GM12878 (cell line): ENCODE measurements around the gene STRA8. TPM values are rescaled to one million over a fixed set of nuclear protein-coding genes. Genes with fewer than 3 reads are reported as not detected.
"Not testable (repeated sequence)": the region's sequence is repeated elsewhere in the genome, so short reads cannot be mapped to it uniquely, and the experiment has no call there.

Source experiments
- ATAC-seq: fragments of 200-7000 bp; cut with Tn5 transposase; 3 replicates; pipeline ENCODE4 v1.9.1; 2020; ENCODE audit warnings: mild to moderate bottlenecking, moderate library complexity
- BruUV-seq: library from RNA; stranded (reverse); fragments of 400-500 nt; replicated peaks from 2 replicates; lab custom pipeline; 2021; lab: Mats Ljungman, UMichigan
- CTCF ChIA-PET: fragments of 300-600 bp; sonication (Branson Sonifier 250); formaldehyde crosslinking; extraction: SDS; loops from one replicate; lab custom pipeline; 2021; ENCODE audit warnings: inconsistent platforms; lab: Yijun Ruan, JAX
- POLR2A ChIA-PET: fragments of 350-600 bp; formaldehyde crosslinking; extraction: SDS; loops from one replicate; lab custom pipeline; 2021; ENCODE audit warnings: inconsistent platforms; lab: Charles Lee
- RAD21 ChIA-PET: fragments of 300-600 bp; sonication (Branson Sonifier 250); formaldehyde crosslinking; loops from one replicate; lab custom pipeline; 2023; ENCODE audit warnings: antibody characterized with exemption; ENCODE audit not compliant: unreplicated experiment; lab: Charles Lee
- SMC1A ChIA-PET: fragments of 300-600 bp; sonication (Branson Sonifier 250); formaldehyde crosslinking; loops from one replicate; lab custom pipeline; 2023; ENCODE audit not compliant: unreplicated experiment, uncharacterized antibody; lab: Charles Lee
- DNase-seq: peaks from one replicate; pipeline ENCODE4 v3.0.0-alpha.2; 2011; ENCODE audit warnings: low read depth, low spot score
- FAIRE-seq: peaks from 3 replicates; lab custom pipeline; 2011; peaks lifted over from hg19 to GRCh38; lab: Jason Lieb, UNC
- H2AFZ ChIP-seq: 2 replicates; pipeline ENCODE4 v1.6.0; 2011; ENCODE audit warnings: low read depth, low read length, control low read depth; ENCODE audit not compliant: control insufficient read depth
- H3K27ac ChIP-seq: 2 replicates; pipeline ENCODE4 v1.5.1; 2011; ENCODE audit warnings: control low read depth; ENCODE audit not compliant: control insufficient read depth, insufficient read depth
- H3K27me3 ChIP-seq, 2 experiments: replicated peaks in 1 of 2; 2 replicates each; pipeline versions ENCODE4 v1.6.0 to v1.6.1; 2011; ENCODE audit warnings: low read length in 1 of 2; ENCODE audit not compliant: control insufficient read depth in 2 of 2, insufficient read depth in 2 of 2
- H3K36me3 ChIP-seq, 2 experiments: 2 replicates each; pipeline ENCODE4 v1.5.1; 2011; ENCODE audit warnings: low read length in 1 of 2; ENCODE audit not compliant: control insufficient read depth in 2 of 2, insufficient read depth in 2 of 2
- H3K4me1 ChIP-seq: 2 replicates; pipeline ENCODE4 v1.6.1; 2011; ENCODE audit warnings: mild to moderate bottlenecking, low read length, moderate library complexity, mixed read lengths; ENCODE audit not compliant: control insufficient read depth, insufficient read depth
- H3K4me2 ChIP-seq: 2 replicates; pipeline ENCODE4 v1.6.0; 2011; ENCODE audit warnings: control low read depth; ENCODE audit not compliant: control insufficient read depth, insufficient read depth
- H3K4me3 ChIP-seq: fragments of 200-600 bp; sonication (generic); 2 replicates; pipeline ENCODE4 v1.5.1; 2016
- H3K79me2 ChIP-seq: 2 replicates; pipeline ENCODE4 v1.6.0; 2011; ENCODE audit warnings: low read length; ENCODE audit not compliant: control insufficient read depth, insufficient read depth
- H3K9ac ChIP-seq: 2 replicates; pipeline ENCODE4 v1.8.0; 2011; ENCODE audit warnings: low read length, control low read depth, mixed read lengths; ENCODE audit not compliant: control insufficient read depth, insufficient read depth
- H3K9me3 ChIP-seq: replicated peaks from 3 replicates; pipeline ENCODE4 v1.5.1; 2011; ENCODE audit warnings: mild to moderate bottlenecking, low read length; ENCODE audit not compliant: control insufficient read depth, insufficient read depth
- H4K20me1 ChIP-seq: 2 replicates; pipeline ENCODE4 v1.6.0; 2011; ENCODE audit not compliant: control insufficient read depth, insufficient read depth
- CTCF ChIP-seq, 3 experiments: IDR thresholded peaks in 2 of 3; conservative IDR thresholded peaks in 1 of 3; 2 replicates each; pipeline ENCODE4 v1.5.1; 2011; ENCODE audit warnings: low read depth in 3 of 3, low read length in 3 of 3, mild to moderate bottlenecking in 3 of 3, control low read depth in 2 of 3, moderate library complexity in 2 of 3, inconsistent platforms in 1 of 3, mixed read lengths in 1 of 3; ENCODE audit not compliant: control insufficient read depth in 2 of 3, insufficient read depth in 1 of 3; ENCODE audit errors: extremely low read depth in 1 of 3
- SIN3A ChIP-seq: IDR thresholded peaks from 2 replicates; pipeline ENCODE4 v1.6.1; 2012; ENCODE audit warnings: low read depth, low read length, improper control_type of control experiment
- WGBS: methylation state at CpG from one replicate; pipeline ENCODE4 v1.1.6; 2016; ENCODE audit warnings: low lambda C conversion rate; ENCODE audit not compliant: insufficient replicate concordance, insufficient coverage; ENCODE audit errors: missing lambda C conversion rate; 5-methylcytosine and 5-hydroxymethylcytosine counted together
- in situ Hi-C: fragments of 300-500 bp; cut with MboI; formaldehyde crosslinking; loops from 9 replicates; pipeline ENCODE4 v1.14.3; 2018; ENCODE audit warnings: mixed read lengths
- intact Hi-C: fragments of 100-400 bp; cut with micrococcal nuclease; formaldehyde crosslinking; loops from one replicate; pipeline ENCODE4 v1.14.2; 2022; ENCODE audit not compliant: unreplicated experiment
- polyA plus RNA-seq, 11 experiments: library from polyadenylated mRNA; depleted of rRNA in 4 of 11; unstranded in 6 of 11; stranded (reverse) in 5 of 11; fragments of >200 nt; fragmentation: Nextera tagmentation in 4 of 11; fragmentation: Illumina TruSeq in 1 of 11; extraction: Ambion mirVana in 4 of 11; extraction: Trizol in 1 of 11; gene quantifications; 1 replicate in 1 of 11; 2 replicates in 10 of 11; pipeline versions ENCODE4 v1.2.1 to v1.2.3, GENCODE V29; 2011 to 2016; ENCODE audit warnings: inconsistent platforms in 2 of 11, missing spikeins in 2 of 11, low read depth in 1 of 11
- total RNA-seq, 4 experiments: library from RNA; depleted of rRNA in 3 of 4; stranded (reverse); fragments of >200 nt in 3 of 4; fragmentation: Illumina TruSeq in 1 of 4; extraction: Trizol in 1 of 4; gene quantifications; 2 replicates each; pipeline versions ENCODE4 v1.2.1 to v1.2.3, GENCODE V29; 2013 to 2021

The STRA8 gene
- total and polyA plus RNA-seq, 10 of the 15 experiments (the other 5 are each of a cell fraction or from before 2014, with no cell fraction given) = 0.15 TPM; not detected in 9

GRCh38 chr7:135232720-135233119 lies 918 bp upstream of the STRA8 start:
- POLR2A ChIA-PET = interaction anchor here (0.9 kb wide), 1 partner anchor 30 kb away, joined by 3 read pairs; no protein-coding TSS in a partner anchor
- CTCF ChIA-PET = interaction anchor here (0.9 to 2.0 kb wide), 7 partner anchors 9 to 236 kb away, joined by 3 to 6 read pairs (median 3); no protein-coding TSS in a partner anchor
- Histone ChIP-seq H3K4me3 (no peak overlapping the region), H3K9me3 (no peaks in the 10 kb centered on the region; the same call in 1 of the 3 replicates), H3K36me3 (no peaks in the 10 kb centered on the region), H3K4me2 (no peak overlapping the region), H4K20me1 (no peaks in the 10 kb centered on the region), H3K4me1 (peaks cover 14% of the 10 kb centered on the region), H3K27me3 (no peaks in the 10 kb centered on the region), H3K9ac (no peak overlapping the region), H2AFZ (no peak overlapping the region), H3K27ac (no peak overlapping the region), H3K79me2 (no peaks in the 10 kb centered on the region)
- intact Hi-C loops (no loop called here), in situ Hi-C loops (no loop called here)
- SMC1A ChIA-PET = interaction anchor here (1.1 kb wide), 1 partner anchor 19 kb away, joined by 3 read pairs; no protein-coding TSS in a partner anchor
- FAIRE-seq (no peak), ATAC-seq (peak; percentile 46; the same call in 2 of the 3 replicates), DNase-seq (no peak)
- RAD21 ChIA-PET = no interaction called here
- WGBS = 55% methylated on average over 13 of the region's 13 CpGs
- TF ChIP-seq SIN3A (no peak), CTCF (IDR thresholded peaks at IDR 0.05 in 2 of 3, conservative IDR thresholded peaks at IDR 0.05 in 1 of 3; ENCODE audit: control insufficient read depth in 2 of 3, extremely low read depth in 1 of 3, insufficient read depth in 1 of 3, low read depth in 3 of 3, low read length in 3 of 3) (peak in 1 of 3 experiments; percentile 35; a peak in 2 of 6 replicates)
- no TSS peak for BruUV-seq

GRCh38 chr7:135234095-135234494 lies 457 bp downstream of the STRA8 start:
- H3K9ac ChIP-seq, H3K27ac ChIP-seq, DNase-seq, FAIRE-seq, ATAC-seq, intact Hi-C loops, H3K79me2 ChIP-seq, H2AFZ ChIP-seq, BruUV-seq, in situ Hi-C loops, H3K36me3 ChIP-seq, H3K27me3 ChIP-seq, H4K20me1 ChIP-seq, H3K4me2 ChIP-seq, RAD21 ChIA-PET, H3K9me3 ChIP-seq, H3K4me3 ChIP-seq: not testable (repeated sequence)
- CTCF ChIA-PET = interaction anchor here (1.0 to 4.3 kb wide), 5 partner anchors 9 to 77 kb away, joined by 3 to 18 read pairs (median 5); no protein-coding TSS in a partner anchor
- H3K4me1 ChIP-seq = peaks cover 14% of the 10 kb centered on the region
- 89% methylated on average over 14 of the region's 14 CpGs for WGBS
- POLR2A ChIA-PET = interaction anchor here (0.9 to 4.0 kb wide), 2 partner anchors 18 to 49 kb away, joined by 3 to 30 read pairs; no protein-coding TSS in a partner anchor
- SMC1A ChIA-PET = interaction anchor here (1.1 to 3.9 kb wide), 3 partner anchors 9 to 64 kb away, joined by 3 to 26 read pairs (median 4); no protein-coding TSS in a partner anchor
